Smooth muscle cell (in vitro differentiated cells): ENCODE measurements around the gene MINDY4. TPM values are rescaled to one million over a fixed set of nuclear protein-coding genes. Genes with fewer than 3 reads are reported as not detected.
A peak's percentile ranks its signal among the peaks of the same experiment; 100 is the strongest.

Experiments used
- DNase-seq: peaks from one replicate; lab custom pipeline; 2025; ENCODE audit not compliant: unreplicated experiment; lab: John Stamatoyannopoulos, UW
- H2AFZ ChIP-seq: fragments of 200-600 bp; sonication (generic); 2 replicates; pipeline ENCODE4 v1.6.0; 2016; ENCODE audit warnings: antibody characterized with exemption, low read depth, mild to moderate bottlenecking
- H3F3A ChIP-seq: fragments of 200-600 bp; sonication (generic); 2 replicates; pipeline ENCODE4 v1.6.0; 2017; ENCODE audit warnings: antibody characterized with exemption, low read depth
- H3K27ac ChIP-seq: fragments of 200-600 bp; sonication (generic); 2 replicates; pipeline ENCODE4 v1.5.1; 2016; ENCODE audit warnings: low read depth, mild to moderate bottlenecking
- H3K27me3 ChIP-seq: fragments of 200-600 bp; sonication (generic); 2 replicates; pipeline ENCODE4 v1.6.1; 2016; ENCODE audit warnings: low read depth, mild to moderate bottlenecking
- H3K36me3 ChIP-seq: fragments of 200-600 bp; sonication (generic); 2 replicates; pipeline ENCODE4 v1.5.1; 2016; ENCODE audit warnings: low read depth
- H3K4me1 ChIP-seq: fragments of 200-600 bp; sonication (generic); 2 replicates; pipeline ENCODE4 v1.5.1; 2016; ENCODE audit warnings: low read depth
- H3K4me2 ChIP-seq: fragments of 200-600 bp; sonication (generic); 2 replicates; pipeline ENCODE4 v1.6.0; 2016; ENCODE audit warnings: mild to moderate bottlenecking
- H3K4me3 ChIP-seq: fragments of 200-600 bp; sonication (generic); 2 replicates; pipeline ENCODE4 v1.5.1; 2016; ENCODE audit warnings: mild to moderate bottlenecking
- H3K79me2 ChIP-seq: fragments of 200-600 bp; sonication (generic); 2 replicates; pipeline ENCODE4 v1.6.0; 2016; ENCODE audit warnings: low read depth, mild to moderate bottlenecking
- H3K9ac ChIP-seq: fragments of 200-600 bp; sonication (generic); 2 replicates; pipeline ENCODE4 v1.6.0; 2016; ENCODE audit warnings: low read depth
- H3K9me3 ChIP-seq: fragments of 200-600 bp; sonication (generic); replicated peaks from 2 replicates; pipeline ENCODE4 v1.5.1; 2016; ENCODE audit warnings: low read depth
- H4K20me1 ChIP-seq: fragments of 200-600 bp; sonication (generic); 2 replicates; pipeline ENCODE4 v1.6.0; 2016; ENCODE audit warnings: low read depth
- WGBS: methylation state at CpG from one replicate; pipeline ENCODE4 v1.1.7; 2016; ENCODE audit warnings: low lambda C conversion rate; 5-methylcytosine and 5-hydroxymethylcytosine counted together
- polyA plus RNA-seq: library from polyadenylated mRNA; unstranded; fragments of >200 nt; fragmentation: Nextera tagmentation; extraction: Ambion mirVana; gene quantifications from 2 replicates; pipeline ENCODE4 v1.2.1, GENCODE V29; 2016
- total RNA-seq: library from RNA; depleted of rRNA; stranded (reverse); fragments of >200 nt; gene quantifications from 2 replicates; pipeline ENCODE4 v1.2.3, GENCODE V29; 2014
- TF ChIP-seq, protein P1 (sequence below): fragments of 200-600 bp; sonication (generic); IDR thresholded peaks from 2 replicates; pipeline ENCODE4 v1.5.1; 2017; ENCODE audit warnings: borderline replicate concordance, mild to moderate bottlenecking, antibody characterized with exemption; ENCODE audit not compliant: insufficient read depth, poor library complexity, severe bottlenecking

MINDY4 gene
- total and polyA plus RNA-seq, 2 experiments from 2014 or later: 4.9 to 5.3 TPM

DNA sequence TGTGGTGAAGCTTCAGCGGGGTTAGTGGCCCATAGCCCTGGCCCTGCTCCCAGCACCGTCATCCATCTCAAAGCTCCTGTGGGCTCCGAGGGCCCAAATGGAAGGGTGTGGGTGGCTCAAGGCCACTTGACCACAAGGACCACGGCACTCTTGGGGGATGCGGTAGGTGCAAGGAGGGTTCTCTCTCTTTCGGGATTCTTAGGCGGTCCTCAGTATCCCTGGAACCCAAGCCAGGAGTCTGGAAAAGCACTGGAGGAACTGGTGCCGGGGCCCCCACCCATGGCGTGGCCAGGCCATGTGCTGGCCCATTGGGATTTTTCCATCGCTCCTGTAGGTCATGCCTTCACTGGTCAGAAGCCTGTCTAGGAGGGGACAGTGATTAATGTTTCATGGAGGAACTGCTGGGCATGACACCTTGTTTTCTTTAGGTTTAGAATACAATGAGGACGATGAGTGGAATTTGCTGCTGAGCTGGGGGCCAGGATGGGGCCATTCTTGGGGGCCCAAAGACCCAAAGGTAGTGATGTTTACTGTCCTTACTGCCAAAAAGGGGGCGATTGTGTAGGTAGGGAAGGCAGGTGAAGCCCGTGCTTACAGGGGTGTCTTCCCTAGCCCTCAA lies 157.1 kb downstream of the MINDY4 start:
- DNase-seq: no peak
- Histone ChIP-seq H3K4me2 (no peak overlapping the region), H3K27me3 (no peaks in the 10 kb centered on the region), H3K79me2 (no peaks in the 10 kb centered on the region), H3K9me3 (no peaks in the 10 kb centered on the region), H3K4me3 (no peak overlapping the region), H3F3A (peaks cover 17% of the 10 kb centered on the region), H3K4me1 (peaks cover 15% of the 10 kb centered on the region), H4K20me1 (peaks cover 21% of the 10 kb centered on the region), H3K27ac (no peak overlapping the region), H3K9ac (no peak overlapping the region), H3K36me3 (no peaks in the 10 kb centered on the region), H2AFZ (no peak overlapping the region)
- WGBS: 95% methylated on average over 13 of the region's 13 CpGs
- TF ChIP-seq, protein P1, sequence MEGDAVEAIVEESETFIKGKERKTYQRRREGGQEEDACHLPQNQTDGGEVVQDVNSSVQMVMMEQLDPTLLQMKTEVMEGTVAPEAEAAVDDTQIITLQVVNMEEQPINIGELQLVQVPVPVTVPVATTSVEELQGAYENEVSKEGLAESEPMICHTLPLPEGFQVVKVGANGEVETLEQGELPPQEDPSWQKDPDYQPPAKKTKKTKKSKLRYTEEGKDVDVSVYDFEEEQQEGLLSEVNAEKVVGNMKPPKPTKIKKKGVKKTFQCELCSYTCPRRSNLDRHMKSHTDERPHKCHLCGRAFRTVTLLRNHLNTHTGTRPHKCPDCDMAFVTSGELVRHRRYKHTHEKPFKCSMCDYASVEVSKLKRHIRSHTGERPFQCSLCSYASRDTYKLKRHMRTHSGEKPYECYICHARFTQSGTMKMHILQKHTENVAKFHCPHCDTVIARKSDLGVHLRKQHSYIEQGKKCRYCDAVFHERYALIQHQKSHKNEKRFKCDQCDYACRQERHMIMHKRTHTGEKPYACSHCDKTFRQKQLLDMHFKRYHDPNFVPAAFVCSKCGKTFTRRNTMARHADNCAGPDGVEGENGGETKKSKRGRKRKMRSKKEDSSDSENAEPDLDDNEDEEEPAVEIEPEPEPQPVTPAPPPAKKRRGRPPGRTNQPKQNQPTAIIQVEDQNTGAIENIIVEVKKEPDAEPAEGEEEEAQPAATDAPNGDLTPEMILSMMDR: no peak

DNA sequence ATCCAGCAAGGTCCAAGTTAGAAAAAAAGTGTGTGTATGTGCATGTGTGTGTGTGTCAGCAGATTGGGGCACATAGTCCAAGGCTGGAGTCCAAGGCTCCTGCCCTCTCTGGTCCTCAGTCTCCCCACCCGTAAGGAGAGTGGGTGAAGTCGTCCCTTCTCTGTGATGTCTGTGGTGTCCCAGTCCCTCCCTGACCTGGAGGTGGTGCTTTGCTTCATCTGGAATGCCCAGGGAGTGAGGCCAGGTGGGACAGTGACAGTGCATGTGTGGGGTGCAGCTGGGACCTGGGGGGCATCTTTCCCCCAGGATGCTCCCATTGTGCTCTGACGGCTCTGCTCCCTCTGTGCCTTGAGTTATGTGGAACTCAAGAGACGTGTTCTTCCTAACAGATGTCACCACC lies 158.5 kb downstream of the MINDY4 start:
- peaks cover 8% of the 10 kb centered on the region for H4K20me1 ChIP-seq
- no peak overlapping the region for H2AFZ ChIP-seq
- no peaks in the 10 kb centered on the region for H3K9me3 ChIP-seq
- WGBS: 91% methylated on average over 4 of the region's 4 CpGs
- peaks cover 18% of the 10 kb centered on the region for H3K4me1 ChIP-seq
- no peak overlapping the region for H3K9ac ChIP-seq
- no peaks in the 10 kb centered on the region for H3K27me3 ChIP-seq
- no peaks in the 10 kb centered on the region for H3K79me2 ChIP-seq
- no peak for DNase-seq
- no peak overlapping the region for H3K4me2 ChIP-seq
- H3K4me3 ChIP-seq: no peak overlapping the region
- no peaks in the 10 kb centered on the region for H3K36me3 ChIP-seq
- TF ChIP-seq, protein P1: no peak
- peak overlapping the region; percentile 28 for H3K27ac ChIP-seq
- peaks cover 17% of the 10 kb centered on the region for H3F3A ChIP-seq

DNA sequence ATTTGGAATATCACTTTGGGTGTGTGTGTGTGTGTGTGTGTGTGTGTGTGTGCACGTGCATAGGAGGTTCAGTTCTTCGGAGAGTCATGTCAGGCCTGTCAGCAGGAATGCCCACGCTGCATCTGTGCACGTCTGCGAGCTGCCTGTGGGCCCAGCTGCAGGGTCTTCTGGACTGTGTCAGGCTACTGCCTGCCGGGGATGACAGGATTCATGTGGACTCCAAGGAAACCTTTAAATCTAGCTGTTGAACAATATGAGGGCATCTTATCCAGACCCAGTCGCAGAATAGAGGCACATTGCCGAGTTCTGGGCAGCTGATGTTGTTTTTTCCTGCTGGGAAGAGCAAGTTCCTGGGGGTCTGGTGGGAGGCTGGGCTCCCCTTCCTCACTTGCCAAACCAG lies 159.4 kb downstream of the MINDY4 start:
- WGBS: 11% methylated on average over 8 of the region's 8 CpGs
- no peaks in the 10 kb centered on the region for H3K79me2 ChIP-seq
- no peaks in the 10 kb centered on the region for H3K9me3 ChIP-seq
- no peaks in the 10 kb centered on the region for H3K27me3 ChIP-seq
- H3K4me2 ChIP-seq: peak overlapping the region; percentile 62
- no peak overlapping the region for H3K9ac ChIP-seq
- DNase-seq: no peak
- H3K4me3 ChIP-seq: no peak overlapping the region
- no peak overlapping the region for H2AFZ ChIP-seq
- H4K20me1 ChIP-seq: no peaks in the 10 kb centered on the region
- H3K27ac ChIP-seq: peak overlapping the region; percentile 57
- TF ChIP-seq, protein P1: no peak
- peaks cover 18% of the 10 kb centered on the region for H3K4me1 ChIP-seq
- no peaks in the 10 kb centered on the region for H3K36me3 ChIP-seq
- H3F3A ChIP-seq: peaks cover 14% of the 10 kb centered on the region
